NOMO-1 treated with DMSO at 0.1 percent for 48 hours (cell line): ENCODE data around the gene ORC4.
"Not testable (repeated sequence)": the region's sequence is repeated elsewhere in the genome, so short reads cannot be mapped to it uniquely, and the experiment has no call there.

Source experiments
- DNase-seq: peaks from one replicate; lab custom pipeline; 2025; ENCODE audit not compliant: unreplicated experiment; lab: John Stamatoyannopoulos, UW

Gene ORC4

DNA sequence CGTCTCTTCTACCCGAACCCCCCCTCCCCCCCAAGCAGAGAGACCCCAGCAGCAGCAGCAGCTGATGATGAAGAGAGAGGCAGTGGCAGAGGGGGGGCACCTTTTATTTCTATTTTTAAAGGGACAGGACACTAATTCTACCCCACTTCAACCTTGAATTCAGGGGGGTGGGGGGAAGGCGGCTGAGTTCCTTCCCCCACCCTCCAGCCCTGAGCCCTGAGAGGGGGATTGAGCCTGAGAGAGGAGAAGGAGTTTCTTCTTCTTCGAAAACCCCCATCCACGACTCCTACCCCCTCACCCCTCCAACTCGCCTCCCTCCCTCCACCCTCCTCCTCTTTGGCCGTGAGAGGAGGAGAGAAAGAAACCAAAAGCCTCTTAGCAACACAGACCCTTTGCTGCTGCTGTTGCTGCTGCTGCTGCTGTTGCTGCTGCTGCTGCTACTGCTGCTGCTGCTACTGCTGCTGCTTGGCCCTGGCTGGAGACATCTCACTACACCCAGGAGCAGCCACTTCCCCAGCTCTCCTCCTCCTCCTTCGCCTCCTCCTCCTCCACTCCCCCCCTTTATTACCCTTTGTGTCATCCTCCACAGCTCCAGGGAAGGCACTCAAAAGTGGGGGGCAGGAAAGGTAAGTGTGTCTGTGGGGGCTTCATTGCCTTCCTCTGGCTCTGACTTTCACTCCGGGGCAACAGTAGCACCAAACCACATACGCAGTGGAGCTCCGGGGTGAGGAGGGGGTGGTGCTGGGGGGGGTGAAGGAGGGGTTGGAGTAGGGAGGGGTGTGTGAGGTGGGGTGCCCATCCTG lies 723 bp upstream of the ORC4 start, which contains the start of gene MBD5:
Gene MBD5 (plus strand): TSS at position 33 of the 803 bp plus-strand sequence.
- peak; percentile 30 for DNase-seq

DNA sequence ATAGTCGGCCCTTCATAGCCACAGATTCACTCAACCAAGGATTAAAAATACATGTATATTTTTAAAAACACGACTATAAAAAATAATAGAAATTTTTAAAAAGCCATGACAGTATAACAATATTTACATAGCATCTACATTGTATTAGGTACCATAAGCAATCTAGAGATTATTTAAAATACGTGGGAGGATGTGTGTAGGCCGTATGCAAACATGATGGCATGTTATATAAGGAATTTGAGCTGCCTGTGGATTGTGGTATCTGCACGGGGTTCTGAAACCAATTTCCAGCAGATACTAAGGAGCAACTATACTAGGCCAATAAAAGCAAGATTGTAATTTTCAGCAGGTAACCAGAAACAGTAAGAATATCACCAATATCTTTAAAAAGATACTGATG lies 5.9 kb downstream of the ORC4 start:
- DNase-seq: no peak

DNA sequence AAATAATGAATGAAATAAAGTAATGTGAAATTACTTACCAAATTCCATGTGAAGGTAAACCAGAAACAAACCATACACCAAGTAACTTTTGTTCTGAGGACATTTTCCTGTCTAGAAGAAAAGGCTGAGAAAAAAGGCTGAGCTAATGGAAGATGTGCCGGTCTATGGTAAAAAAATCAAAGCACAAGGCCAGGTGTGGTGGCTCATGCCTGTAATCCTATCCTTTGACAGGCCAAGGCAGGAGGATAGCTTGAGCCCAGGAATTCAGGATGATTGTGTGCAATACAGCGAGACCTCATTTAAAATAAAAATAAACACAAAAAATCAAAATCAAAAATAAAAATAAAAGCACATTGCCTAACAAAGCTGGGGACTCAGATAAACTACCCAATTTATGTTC lies 6.7 kb downstream of the ORC4 start:
- DNase-seq: no peak

DNA sequence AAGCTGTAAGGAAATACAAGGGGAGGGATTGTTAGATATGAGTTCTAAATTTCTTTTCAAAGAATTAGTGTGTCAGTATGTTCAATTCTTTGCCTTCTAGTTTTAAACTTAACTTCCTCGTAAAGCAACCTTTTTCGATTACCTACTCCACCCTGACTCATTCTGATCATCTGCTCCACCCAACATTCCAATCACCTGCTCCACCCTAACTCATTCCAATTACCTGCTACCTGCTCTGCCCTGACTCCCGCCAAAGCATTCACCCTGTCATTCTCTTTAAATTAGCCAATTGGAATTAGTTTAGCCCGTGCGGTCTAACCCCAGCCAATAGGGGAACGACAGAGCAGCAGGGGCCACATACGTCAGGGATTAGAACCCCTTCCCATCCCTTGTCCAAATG lies 12.1 kb downstream of the ORC4 start:
- DNase-seq: not testable (repeated sequence)

DNA sequence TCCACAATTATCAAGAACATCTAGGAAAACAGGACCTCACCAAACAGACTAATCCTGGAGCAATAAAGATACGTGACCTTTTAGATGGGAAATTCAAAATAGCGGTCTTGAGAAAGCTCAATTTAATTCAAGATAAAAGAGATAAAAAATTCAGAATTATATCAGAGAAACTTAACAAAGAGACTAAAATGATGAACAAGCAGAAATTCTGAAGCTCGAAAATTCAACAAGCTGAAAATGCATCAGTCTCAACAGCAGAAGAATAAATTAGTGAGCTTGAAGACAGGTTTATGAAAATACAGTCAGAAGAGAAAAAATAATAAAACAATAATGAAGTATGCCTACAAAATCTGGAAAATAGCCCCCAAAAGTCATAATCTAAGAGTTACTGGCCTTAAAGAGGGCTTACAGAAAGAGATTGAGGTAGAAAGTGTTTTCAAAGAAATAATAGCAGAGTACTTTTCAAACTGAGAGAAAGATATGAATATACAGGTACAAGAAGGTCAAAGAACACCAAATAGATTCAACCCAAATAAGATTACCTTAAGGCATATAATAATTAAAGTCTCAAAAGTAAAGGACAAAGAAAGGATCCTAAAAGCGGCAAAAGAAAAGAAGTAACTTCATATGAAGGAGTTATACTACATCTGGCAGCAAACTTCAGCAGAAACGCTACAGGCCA lies 13.2 kb downstream of the ORC4 start:
- DNase-seq: no peak

DNA sequence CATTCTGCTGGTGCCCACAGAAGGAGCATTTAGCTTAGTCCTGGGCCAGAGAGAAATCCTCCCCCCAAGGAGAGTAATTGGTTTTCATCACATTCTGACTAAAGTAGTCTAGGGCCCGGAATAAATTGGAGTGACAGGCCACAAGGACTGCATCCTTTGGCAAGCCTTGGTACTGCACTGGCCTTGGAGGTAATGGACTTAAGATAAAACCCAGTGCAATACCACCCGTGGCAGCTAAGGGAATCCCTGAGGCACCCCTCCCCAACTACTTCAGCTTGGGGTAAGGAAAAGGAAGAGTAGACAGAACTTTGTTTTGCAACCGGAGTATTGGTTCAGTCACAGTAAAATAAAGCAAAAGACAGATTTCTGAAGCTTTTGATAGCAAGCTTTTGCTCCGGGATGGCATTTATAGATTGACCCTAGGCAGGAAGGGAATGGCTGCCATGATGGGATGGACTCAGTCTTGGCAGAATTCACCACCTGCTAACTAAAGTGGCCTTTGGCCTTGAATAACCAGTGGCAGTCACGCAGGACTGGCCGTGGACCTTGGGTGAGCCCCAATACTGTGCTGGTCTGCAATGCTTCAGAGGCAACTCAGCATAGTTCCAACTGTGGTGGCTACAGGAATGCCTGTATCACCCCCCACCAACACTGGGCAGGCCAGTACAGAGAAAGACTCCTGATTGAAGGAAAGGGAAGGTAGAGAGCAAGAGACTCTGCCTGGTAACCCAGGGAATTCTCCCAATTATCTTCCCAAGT lies 14.1 kb downstream of the ORC4 start:
- no peak for DNase-seq

DNA sequence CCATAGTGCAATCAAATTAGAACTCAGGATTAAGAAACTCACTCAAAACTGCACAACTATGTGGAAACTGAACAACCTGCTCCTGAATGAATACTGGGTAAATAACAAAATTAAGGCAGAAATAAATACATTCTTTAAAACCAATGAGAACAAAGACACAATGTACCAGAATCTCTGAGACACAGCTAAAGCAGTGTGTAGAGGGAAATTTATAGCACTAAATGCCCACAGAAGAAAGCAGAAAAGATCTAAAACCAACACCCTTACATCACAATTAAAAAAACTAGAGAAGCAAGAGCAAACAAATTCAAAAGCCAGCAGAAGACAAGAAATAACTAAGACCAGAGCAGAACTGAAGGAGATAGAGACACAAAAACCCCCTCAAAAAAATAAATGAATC lies 18.1 kb downstream of the ORC4 start:
- not testable (repeated sequence) for DNase-seq

DNA sequence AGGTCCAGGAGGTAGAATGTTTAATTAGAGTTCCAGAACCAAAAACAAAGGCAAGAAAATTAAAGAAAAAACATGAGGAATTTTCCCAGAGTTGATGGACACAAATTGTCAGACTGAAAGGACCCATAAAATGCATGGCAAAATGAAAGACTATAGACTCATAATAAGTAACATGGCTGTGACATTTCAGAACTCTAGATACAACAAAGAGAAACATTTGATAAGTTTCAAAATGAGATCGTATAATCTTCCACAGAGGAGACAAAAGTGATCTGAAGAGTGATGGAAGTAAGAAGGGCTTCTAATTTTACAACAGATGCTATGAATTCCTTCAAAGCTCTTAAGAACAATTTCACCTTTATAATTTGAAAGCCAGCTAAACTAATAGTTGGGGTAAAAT lies 20.4 kb downstream of the ORC4 start:
- no peak for DNase-seq

DNA sequence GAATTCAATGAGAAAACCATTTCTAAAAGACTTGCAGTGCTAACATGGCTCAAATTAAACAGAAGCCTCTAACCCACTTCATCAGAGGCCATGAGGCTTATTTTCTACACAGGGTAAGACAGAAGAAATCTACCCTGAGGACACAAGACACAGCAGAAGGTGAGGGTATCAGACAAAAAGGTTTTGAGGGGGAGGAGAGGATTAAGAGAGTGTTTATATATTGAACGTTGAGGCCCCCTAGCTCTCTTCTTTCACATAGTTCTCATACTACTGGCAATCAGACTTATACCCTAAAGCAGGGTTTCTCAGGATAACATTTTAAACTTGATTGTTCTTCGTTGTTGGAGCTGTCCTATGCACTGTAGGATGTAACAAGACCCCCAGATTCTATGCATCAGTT lies 21.4 kb downstream of the ORC4 start:
- DNase-seq: no peak

DNA sequence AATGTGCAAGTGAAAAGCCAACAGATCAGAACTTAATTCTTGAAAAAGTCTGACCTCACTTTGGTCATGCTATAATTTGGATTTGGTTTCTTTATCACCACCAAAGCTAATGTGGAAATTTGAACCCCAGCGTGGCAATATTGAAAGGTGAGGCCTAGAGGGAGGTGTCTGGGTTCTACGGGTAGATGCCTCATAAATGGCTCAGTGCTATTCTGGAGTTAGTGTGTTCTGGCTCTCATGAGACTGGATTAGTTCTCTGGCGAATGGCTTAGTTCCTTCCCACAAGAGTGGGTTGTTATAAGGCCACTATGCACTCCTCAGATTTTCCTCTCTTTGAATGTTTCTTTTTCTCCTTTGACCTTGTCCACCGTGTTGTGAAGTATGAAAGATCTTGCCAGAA lies 22.3 kb downstream of the ORC4 start:
- DNase-seq: no peak

DNA sequence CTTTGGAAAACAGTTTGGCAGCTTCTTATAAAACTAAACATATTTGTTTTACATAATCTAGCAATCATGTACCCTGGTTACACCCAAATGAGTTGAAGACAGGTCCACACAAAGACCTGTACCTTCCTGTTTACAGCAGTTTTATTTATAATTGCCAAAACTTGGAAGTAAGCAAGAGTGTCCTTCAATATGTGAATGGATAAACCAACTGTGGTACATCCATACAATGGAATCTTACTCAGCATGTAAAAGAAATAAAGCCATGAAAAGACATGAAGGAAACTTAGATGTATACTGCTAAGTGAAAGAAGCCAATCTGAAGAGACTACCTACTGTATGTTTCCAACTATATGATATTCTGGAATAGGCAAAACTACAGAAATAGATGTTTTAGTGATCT lies 23.7 kb downstream of the ORC4 start:
- no peak for DNase-seq

DNA sequence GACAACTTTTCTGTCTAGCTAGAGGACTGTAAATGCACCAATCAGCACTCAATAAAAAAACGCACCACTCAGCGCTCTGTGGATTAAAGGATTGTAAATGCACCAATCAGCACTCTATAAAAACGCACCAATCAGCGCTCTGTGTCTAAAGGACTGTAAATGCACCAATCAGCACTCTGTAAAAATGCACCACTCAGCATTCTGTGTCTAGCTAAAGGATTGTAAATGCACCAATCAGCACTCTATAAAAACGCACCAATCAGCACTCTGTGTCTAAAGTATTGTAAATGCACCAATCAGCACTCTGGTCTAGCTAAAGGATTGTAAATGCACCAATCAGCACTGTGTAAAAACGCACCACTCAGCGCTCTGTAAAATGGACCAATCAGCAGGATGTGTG lies 25.6 kb downstream of the ORC4 start:
- DNase-seq: not testable (repeated sequence)

DNA sequence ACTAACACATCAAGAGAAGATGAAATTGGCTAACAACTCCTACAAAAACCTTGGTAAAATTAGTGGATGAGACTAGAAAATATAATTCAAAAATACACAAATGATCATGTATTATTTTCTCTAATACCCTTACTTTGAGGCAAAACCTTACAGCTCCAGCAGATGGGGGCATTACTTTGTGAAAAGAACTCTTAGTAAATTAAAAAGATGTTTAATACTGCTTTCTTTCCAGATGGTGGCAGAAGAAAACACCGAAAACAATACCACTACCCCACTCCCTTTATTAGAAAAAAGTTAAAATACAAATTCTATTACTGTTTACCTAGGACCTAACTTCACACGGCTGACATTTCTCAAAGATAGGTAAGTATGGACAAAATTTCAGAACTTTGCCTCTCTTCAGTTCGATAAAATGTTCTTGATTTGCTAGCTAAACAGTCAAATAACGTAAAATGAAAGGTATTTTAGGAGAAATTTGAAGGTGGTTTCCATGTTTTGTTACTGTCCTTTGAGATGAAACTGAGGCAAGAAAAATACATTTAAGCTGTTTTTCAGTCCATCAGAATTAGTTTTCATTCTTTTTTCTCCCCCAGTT lies 30.6 kb downstream of the ORC4 start:
- DNase-seq: peak; percentile 59

DNA sequence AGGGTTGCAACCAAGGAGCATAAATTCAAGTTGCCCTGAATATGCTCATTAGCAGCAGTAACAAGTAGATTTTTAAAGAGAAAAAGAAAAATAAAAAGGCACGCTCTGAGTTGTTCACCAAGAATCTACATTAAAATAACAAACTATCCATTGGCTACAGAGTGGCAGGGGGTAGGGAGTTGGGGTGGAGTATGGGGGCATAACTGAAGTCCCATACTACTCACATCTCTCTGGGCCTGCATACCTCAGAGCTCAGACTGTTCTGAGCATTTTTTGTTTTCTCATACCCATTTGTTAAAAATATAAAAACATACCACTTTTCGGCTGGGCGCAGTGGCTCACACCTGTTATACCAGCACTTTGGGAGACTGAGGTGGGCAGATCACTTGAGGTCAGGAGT lies 31.4 kb downstream of the ORC4 start:
- no peak for DNase-seq

DNA sequence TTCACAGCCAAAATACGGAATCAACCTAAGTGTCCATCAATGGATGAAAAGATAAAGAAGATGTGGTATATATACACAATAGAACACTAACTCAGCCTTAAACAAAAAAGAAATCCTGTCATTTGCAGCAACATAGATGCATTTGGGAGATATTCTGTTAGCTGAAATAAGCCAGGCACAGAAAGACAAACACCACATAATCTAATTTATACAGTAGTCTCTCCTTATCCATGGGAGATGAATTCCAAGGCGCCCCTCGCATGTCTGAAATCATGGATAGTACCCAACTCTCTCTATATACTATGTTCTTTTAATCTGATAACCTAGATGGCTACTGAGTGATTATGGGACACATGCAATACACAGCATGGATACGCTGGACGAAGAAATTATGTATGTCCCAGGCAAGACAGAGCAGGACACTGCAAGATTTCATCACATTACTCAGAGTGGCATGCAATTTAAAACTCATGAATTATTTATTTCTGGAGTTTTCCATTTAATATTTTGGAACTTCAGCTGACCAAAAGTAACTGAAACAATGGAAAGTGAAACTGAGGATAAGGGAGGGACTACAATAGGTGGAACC lies 39.5 kb downstream of the ORC4 start:
- DNase-seq: no peak

DNA sequence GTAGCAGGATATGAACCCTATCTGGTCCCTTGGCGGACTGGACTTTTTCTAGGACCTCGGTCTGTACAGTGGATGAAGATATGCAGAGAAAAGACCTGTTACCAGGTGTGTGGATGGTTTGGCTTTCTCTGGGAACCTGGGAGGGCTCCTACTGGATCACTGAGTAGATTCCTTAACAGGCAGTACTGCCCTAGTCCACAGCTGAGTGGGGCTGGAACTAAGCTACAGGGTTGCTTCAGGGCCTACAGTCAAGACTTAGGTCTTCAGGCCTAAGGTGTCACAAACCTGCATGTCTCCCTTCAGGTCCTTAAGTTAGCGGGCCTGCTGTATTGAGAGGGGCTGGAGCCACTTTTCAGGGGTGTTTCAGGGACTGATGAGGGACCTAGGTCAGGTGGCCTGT lies 42.9 kb downstream of the ORC4 start:
- no peak for DNase-seq

DNA sequence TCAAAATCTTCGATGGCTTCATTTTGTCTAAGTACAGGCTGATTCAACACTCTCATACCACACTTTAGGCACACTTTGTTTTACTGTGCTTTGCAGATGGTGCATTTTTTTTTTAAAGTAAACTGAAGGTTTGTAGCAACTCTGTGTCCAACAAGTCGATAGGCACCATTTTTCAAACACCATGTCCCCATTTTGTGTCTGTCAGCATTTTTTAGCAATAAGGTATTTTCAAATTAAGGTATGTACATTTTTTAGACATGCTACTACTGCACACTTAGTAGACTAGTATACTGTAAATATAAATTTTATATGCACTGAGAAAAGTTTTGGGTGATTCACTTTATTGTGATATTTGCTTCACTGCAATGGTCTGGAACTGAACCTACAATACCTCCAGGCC lies 44.4 kb downstream of the ORC4 start:
- DNase-seq: no peak

DNA sequence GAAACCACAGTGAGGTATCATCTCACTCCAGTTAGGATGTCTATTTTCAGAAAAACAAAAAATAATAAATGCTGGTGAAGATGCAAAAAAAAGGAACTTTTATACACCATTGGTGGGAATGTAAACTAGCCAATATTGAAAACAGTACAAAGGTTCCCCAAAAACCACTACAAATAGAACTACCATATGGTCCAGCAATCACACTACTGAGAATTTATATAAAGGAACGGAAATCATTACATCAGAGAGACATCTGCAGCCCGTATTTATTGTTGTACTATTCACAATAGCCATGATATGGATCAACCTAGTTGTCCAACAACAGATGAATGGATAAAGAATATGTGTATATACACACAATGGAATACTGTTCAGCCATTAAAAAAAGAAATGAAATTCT lies 52.0 kb downstream of the ORC4 start:
- no peak for DNase-seq

DNA sequence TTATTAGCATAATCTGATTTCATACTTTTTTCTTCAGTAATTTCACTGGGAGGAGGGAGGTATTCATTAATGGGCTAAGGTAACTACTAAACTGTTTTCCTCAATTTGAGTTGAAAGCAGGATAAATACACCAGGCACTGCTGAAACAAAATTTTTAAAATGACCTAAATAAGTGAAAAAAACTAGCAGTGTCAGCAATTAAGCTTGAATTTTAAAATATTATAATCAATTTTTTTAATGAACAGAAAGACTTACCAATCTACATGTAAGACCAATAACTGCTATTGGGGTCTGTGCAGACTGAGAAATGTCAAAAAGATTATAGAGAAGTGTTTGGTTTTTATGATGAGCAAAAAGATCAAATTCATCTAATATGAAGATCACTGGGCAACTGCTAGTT lies 68.4 kb downstream of the ORC4 start:
- DNase-seq: no peak

DNA sequence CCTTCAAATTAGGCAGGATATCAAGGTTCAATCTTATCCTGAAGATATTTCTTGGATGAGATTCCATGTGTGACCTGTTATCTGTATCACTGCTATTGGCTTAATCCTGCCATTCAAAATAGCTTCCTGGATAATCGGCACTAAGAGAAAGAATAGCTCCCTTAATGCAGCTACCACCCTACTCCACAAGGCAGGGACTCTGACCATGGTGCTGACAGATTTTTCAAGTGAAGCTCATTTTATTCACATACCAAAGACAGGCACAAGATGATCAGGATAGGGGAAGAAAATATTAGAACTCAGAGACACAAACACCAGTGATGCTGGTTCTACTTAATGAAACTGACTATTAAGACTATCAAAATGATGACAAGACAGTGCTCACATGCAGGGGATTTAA lies 74.9 kb downstream of the ORC4 start:
- DNase-seq: no peak

DNA sequence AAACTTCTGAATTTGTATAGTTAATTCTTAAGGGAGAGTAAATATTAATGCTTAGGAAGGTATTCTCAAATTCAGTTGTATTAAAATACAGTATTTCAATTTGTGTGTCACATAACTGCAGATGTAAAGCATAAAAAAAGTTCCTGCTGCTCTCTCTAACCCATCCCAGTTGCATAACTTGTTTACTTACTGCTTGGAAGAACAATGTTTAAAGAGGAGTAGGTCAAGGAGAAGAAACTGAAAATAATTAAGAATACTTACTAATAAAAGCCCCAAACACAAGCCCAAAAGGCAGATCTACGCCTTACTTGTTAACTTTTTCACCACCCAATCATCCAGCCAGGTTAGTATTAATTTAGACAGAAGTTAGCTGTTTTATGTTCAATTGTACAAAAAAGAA lies 81.2 kb downstream of the ORC4 start:
- no peak for DNase-seq
